Fibroblast of mammary gland (primary cell): ENCODE data around the gene UST.
A peak's percentile ranks its signal among the peaks of the same experiment; 100 is the strongest.

Experiments used
- DNase-seq: peaks from one replicate; pipeline ENCODE4 v3.0.0-alpha.2; 2010; ENCODE audit warnings: low read depth
- H3K4me3 ChIP-seq: 2 replicates; pipeline ENCODE4 v1.5.1; 2011; ENCODE audit warnings: low read depth, mild to moderate bottlenecking, low read length, moderate library complexity; ENCODE audit not compliant: control insufficient read depth
- TF ChIP-seq, protein P1 (sequence below): conservative IDR thresholded peaks from 2 replicates; pipeline ENCODE4 v1.5.1; 2011; ENCODE audit warnings: low read depth, low read length, inconsistent platforms; ENCODE audit not compliant: control insufficient read depth, insufficient read depth

The UST gene

DNA sequence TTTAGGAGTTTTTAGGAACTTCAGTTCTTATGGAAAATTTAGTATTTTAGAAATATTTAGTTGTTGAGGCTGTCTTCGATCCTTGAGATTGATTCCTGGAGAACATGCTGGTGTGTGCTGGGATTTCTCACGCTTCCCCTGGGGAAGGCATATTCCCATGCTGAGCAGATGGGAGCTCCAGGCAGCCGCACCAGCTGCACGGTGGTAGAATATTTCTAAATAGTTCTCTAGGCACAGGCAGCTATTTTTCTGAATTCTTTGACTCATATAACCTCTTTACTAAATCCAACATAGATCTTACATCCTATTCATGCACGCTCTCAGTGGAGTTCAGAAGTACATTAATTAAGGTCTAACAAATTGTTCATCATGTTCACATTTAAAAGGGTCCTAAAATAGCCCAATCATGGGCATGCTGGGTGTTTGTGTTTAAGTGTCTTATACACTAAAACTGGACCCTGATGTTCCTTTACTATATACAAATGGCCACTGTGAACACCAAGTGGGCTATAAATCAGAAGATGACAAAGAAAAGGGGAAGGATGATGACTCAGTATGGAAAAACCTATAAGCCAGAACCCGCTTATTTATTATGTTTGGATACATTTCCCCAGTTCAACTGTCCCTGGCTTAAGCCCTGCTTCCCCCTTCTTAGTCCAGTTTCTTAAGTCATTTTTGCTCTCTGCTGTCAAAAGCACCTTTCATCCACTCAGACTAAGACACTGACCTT is 138.5 kb downstream of the UST start:
- TF ChIP-seq, protein P1, sequence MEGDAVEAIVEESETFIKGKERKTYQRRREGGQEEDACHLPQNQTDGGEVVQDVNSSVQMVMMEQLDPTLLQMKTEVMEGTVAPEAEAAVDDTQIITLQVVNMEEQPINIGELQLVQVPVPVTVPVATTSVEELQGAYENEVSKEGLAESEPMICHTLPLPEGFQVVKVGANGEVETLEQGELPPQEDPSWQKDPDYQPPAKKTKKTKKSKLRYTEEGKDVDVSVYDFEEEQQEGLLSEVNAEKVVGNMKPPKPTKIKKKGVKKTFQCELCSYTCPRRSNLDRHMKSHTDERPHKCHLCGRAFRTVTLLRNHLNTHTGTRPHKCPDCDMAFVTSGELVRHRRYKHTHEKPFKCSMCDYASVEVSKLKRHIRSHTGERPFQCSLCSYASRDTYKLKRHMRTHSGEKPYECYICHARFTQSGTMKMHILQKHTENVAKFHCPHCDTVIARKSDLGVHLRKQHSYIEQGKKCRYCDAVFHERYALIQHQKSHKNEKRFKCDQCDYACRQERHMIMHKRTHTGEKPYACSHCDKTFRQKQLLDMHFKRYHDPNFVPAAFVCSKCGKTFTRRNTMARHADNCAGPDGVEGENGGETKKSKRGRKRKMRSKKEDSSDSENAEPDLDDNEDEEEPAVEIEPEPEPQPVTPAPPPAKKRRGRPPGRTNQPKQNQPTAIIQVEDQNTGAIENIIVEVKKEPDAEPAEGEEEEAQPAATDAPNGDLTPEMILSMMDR: no peak

DNA sequence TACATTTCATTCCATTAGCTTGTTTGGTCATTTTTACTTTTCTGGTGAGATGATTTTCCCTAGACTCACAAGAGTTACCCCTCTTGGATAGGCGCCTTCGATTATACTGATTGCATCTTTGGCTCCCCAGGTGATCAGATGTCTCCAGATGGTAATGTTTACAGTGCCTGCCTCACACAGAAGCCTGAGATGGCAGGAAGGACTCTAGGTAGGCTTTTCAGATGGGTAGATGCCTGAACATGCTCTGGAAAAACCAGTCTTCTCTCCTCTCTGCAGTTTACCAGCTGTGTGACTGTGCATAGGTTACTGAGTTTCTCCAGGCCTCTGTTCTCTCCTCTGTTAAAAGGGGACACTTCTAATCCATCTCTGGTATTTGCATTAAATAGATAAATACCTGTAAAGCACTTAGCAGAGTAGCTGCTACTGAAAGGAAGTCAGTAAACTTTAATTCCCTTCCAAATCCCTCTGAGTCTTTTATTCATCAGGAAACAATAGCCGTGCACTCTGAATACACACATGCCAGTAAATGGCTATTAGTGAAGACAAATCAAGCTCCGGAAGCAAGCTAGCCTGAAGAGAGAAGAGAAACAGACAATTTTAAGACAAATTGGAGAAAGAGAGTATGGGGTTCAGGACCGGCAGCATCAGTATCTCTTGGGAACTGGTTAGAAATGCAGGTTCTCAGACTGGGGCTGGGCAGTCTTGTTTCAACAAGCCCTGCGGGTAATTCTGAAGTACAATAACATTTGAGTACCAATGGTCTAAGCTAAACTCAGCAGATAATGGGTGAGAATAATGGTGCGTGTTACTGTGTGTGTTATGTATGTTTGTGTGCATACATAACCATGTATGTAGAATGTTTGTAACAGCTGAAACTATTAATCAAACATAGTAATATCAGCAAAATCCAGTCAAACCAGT is 139.4 kb downstream of the UST start:
- DNase-seq: no peak
- TF ChIP-seq, protein P1: no peak
- no peak overlapping the region for H3K4me3 ChIP-seq

More for the DNA sequence above, 138.5 kb downstream of the UST start:
- H3K4me3 ChIP-seq: no peak overlapping the region
- peak; percentile 94 for DNase-seq

DNA sequence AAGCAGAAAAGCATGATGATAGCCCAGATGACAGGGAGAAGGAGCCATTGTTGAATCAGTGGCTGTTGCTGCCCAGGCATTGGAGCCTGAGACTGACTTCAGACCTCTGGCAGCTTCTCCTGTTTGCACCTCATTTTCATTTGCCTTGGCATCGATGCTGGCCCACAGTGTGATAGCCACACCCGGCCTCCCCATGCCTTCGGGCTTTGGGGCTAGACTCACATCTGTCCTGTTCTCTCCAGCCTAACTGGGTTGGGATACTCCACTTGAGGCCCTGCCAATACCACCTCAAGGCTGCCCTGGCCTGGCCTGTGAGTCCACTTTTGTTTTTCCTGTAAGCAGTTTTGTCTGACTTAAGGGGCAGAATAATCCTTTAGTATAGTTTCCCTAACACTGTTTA is 140.4 kb downstream of the UST start:
- H3K4me3 ChIP-seq: no peak overlapping the region
- peak; percentile 39 for DNase-seq
- TF ChIP-seq, protein P1: no peak

DNA sequence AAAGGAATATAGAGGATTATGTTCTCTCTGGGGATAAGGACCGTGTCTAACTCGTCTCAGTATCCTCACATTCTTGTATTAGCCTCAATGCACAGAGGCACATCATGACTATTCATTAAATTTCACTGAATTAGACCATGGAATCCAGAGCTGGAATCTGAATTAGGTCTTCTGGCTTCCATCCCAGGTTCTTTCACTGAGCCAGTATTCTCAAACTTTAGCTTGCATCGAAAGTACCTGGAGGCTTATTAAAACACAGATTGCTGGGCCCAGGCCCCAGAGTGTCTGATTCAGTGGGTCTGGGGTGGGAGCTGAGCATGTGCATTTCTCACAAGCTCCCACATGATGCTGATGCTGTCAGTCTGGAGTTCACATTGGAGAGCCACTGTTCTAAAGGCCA is 142.0 kb downstream of the UST start:
- TF ChIP-seq, protein P1: no peak
- no peak overlapping the region for H3K4me3 ChIP-seq
- peak; percentile 7 for DNase-seq

DNA sequence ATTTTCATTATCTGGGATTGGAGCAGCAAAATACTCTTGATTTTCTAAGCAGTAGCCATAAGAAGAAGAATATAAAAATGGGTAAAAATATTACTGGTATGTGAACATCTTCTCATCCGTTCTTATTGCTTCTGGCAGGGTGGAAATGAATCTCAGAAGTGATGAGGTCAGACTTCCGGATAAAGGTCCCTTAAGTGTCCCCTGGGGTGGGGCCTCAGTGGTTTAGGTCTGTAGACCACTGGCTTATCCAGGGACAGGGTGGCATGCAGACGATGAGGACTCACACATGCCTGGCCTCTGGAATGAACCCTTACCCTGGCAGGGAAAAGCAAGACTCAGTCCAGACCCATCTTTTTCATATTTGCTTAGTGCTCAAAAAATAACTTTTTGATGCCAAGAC is 143.3 kb downstream of the UST start:
- TF ChIP-seq, protein P1: no peak
- no peak overlapping the region for H3K4me3 ChIP-seq
- peak; percentile 6 for DNase-seq

DNA sequence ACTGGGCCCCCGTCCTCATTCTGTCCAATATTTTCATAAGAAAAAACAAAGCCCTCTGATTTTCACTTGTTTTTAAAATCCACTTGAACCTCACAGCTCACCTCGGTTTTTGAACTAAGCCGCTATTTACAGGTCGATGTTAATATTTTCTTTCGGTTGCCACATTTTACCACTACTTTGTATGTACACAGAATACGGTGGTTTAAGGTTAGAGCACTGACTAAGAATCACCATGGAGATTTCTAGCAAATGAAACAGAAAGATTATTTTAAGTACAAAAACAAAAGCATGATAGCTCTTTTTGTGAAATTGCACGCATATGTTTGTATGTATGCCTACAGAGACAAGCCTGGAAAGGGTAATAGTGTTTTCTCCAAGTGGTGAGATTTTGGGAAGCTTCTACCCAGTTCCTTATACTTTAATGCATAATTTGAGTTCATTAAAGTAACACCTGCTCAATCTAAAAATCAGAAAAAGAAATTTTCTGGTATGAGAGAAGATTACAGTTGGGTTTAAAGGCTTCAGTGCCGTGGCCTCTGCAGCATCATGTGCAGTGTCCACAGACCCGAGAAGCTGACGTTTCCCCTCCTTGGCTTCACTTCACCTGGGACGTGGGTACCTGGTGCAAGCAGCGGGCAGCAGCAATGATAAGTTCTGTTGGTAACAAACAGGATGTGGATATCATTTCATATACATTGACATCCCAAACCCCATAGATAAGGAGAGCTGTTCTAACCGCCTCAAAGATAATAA is 144.0 kb downstream of the UST start:
- TF ChIP-seq, protein P1: no peak
- H3K4me3 ChIP-seq: no peak overlapping the region
- peak; percentile 10 for DNase-seq
